Ovary (tissue), 3 donors: ENCODE results near the gene KRTAP17-1.

ENCODE experiments used
- CTCF ChIP-seq, 3 donors: fragments of 450-650 bp in 2 of 3; fragments of 200-600 bp in 1 of 3; IDR thresholded peaks; one replicate each; pipeline versions ENCODE4 v1.5.1 to v1.8.0; 2016 to 2022; ENCODE audit warnings: antibody characterized with exemption in 3 of 3, mild to moderate bottlenecking in 1 of 3
- POLR2A ChIP-seq: fragments of 450-650 bp; IDR thresholded peaks from one replicate; pipeline ENCODE4 v1.6.1; 2017; ENCODE audit warnings: antibody characterized with exemption, mild to moderate bottlenecking, moderate library complexity
- donor health status: DM: no; HTN: no; CAD: no.

GRCh38 chr17:41360296-41360995 lies 44.9 kb upstream of the KRTAP17-1 start:
- no peak for TF ChIP-seq CTCF (IDR thresholded peaks at IDR 0.05)
- no peak for TF ChIP-seq POLR2A
